GM23338 (cell line): ENCODE measurements around the gene ITGA8.

Source experiments
- CREB1 ChIP-seq: fragments of 250-450 bp; sonication (Bioruptor Pico); IDR thresholded peaks from 2 replicates; pipeline ENCODE4 v1.5.0; 2020; ENCODE audit warnings: low read depth, mild to moderate bottlenecking, moderate library complexity
- CTCF ChIP-seq, 2 experiments: fragments of 200-600 bp in 1 of 2; sonication (generic) in 1 of 2; conservative IDR thresholded peaks; 2 replicates each; pipeline versions ENCODE4 v1.5.1 to v1.6.1; 2016 to 2017; ENCODE audit warnings: antibody characterized with exemption in 2 of 2, low read depth in 2 of 2, mild to moderate bottlenecking in 2 of 2, moderate library complexity in 1 of 2
- ETS1 ChIP-seq: IDR thresholded peaks from 2 replicates; pipeline ENCODE4 v1.6.1; 2016; ENCODE audit warnings: antibody characterized with exemption
- EZH2 ChIP-seq: fragments of 200-600 bp; sonication (generic); IDR thresholded peaks from one replicate; pipeline ENCODE4 v1.8.0; 2017; ENCODE audit warnings: antibody characterized with exemption, mild to moderate bottlenecking, low read depth; ENCODE audit not compliant: unreplicated experiment
- EZH2phosphoT487 ChIP-seq: fragments of 200-600 bp; sonication (generic); IDR thresholded peaks from one replicate; pipeline ENCODE4 v1.8.1; 2018; ENCODE audit warnings: antibody characterized with exemption; ENCODE audit not compliant: unreplicated experiment
- JUNB ChIP-seq: IDR thresholded peaks from one replicate; pipeline ENCODE4 v1.6.1; 2016; ENCODE audit warnings: antibody characterized with exemption; ENCODE audit not compliant: unreplicated experiment
- NANOG ChIP-seq: IDR thresholded peaks from 2 replicates; pipeline ENCODE4 v1.6.1; 2016; ENCODE audit warnings: antibody characterized with exemption, borderline replicate concordance
- POLR2AphosphoS5 ChIP-seq: IDR thresholded peaks from 2 replicates; pipeline ENCODE4 v1.6.1; 2016; ENCODE audit warnings: antibody characterized with exemption, low read depth
- REST ChIP-seq: IDR thresholded peaks from one replicate; pipeline ENCODE4 v1.6.1; 2018; ENCODE audit warnings: antibody characterized with exemption; ENCODE audit not compliant: unreplicated experiment
- STAT1 ChIP-seq: IDR thresholded peaks from one replicate; pipeline ENCODE4 v1.6.1; 2016; ENCODE audit warnings: antibody characterized with exemption; ENCODE audit not compliant: unreplicated experiment
- ZNF114 ChIP-seq: fragments of 250-450 bp; sonication (Bioruptor Pico); IDR thresholded peaks from 2 replicates; pipeline ENCODE4 v1.5.0; 2020; ENCODE audit warnings: mild to moderate bottlenecking, moderate library complexity
- ZNF331 ChIP-seq: fragments of 250-450 bp; sonication (Bioruptor Pico); IDR thresholded peaks from 2 replicates; pipeline ENCODE4 v1.5.0; 2020; ENCODE audit warnings: low read depth, mild to moderate bottlenecking, moderate library complexity
- TF ChIP-seq, protein P1 (sequence below): fragments of 250-450 bp; sonication (Bioruptor Pico); IDR thresholded peaks from 2 replicates; pipeline ENCODE4 v1.5.0; 2020; ENCODE audit warnings: mild to moderate bottlenecking, moderate library complexity

- TF ChIP-seq POLR2AphosphoS5 (no peak), CTCF (conservative IDR thresholded peaks at IDR 0.05; ENCODE audit: low read depth in 2 of 2) (no peak), EZH2phosphoT487 (no peak), NANOG (no peak), ZNF331 (CRISPR knock-in tag) (no peak), JUNB (no peak), EZH2 (no peak), REST (no peak), CREB1 (CRISPR knock-in tag) (no peak), STAT1 (no peak), ETS1 (no peak), ZNF114 (CRISPR knock-in tag) (no peak)
- TF ChIP-seq, protein P1, sequence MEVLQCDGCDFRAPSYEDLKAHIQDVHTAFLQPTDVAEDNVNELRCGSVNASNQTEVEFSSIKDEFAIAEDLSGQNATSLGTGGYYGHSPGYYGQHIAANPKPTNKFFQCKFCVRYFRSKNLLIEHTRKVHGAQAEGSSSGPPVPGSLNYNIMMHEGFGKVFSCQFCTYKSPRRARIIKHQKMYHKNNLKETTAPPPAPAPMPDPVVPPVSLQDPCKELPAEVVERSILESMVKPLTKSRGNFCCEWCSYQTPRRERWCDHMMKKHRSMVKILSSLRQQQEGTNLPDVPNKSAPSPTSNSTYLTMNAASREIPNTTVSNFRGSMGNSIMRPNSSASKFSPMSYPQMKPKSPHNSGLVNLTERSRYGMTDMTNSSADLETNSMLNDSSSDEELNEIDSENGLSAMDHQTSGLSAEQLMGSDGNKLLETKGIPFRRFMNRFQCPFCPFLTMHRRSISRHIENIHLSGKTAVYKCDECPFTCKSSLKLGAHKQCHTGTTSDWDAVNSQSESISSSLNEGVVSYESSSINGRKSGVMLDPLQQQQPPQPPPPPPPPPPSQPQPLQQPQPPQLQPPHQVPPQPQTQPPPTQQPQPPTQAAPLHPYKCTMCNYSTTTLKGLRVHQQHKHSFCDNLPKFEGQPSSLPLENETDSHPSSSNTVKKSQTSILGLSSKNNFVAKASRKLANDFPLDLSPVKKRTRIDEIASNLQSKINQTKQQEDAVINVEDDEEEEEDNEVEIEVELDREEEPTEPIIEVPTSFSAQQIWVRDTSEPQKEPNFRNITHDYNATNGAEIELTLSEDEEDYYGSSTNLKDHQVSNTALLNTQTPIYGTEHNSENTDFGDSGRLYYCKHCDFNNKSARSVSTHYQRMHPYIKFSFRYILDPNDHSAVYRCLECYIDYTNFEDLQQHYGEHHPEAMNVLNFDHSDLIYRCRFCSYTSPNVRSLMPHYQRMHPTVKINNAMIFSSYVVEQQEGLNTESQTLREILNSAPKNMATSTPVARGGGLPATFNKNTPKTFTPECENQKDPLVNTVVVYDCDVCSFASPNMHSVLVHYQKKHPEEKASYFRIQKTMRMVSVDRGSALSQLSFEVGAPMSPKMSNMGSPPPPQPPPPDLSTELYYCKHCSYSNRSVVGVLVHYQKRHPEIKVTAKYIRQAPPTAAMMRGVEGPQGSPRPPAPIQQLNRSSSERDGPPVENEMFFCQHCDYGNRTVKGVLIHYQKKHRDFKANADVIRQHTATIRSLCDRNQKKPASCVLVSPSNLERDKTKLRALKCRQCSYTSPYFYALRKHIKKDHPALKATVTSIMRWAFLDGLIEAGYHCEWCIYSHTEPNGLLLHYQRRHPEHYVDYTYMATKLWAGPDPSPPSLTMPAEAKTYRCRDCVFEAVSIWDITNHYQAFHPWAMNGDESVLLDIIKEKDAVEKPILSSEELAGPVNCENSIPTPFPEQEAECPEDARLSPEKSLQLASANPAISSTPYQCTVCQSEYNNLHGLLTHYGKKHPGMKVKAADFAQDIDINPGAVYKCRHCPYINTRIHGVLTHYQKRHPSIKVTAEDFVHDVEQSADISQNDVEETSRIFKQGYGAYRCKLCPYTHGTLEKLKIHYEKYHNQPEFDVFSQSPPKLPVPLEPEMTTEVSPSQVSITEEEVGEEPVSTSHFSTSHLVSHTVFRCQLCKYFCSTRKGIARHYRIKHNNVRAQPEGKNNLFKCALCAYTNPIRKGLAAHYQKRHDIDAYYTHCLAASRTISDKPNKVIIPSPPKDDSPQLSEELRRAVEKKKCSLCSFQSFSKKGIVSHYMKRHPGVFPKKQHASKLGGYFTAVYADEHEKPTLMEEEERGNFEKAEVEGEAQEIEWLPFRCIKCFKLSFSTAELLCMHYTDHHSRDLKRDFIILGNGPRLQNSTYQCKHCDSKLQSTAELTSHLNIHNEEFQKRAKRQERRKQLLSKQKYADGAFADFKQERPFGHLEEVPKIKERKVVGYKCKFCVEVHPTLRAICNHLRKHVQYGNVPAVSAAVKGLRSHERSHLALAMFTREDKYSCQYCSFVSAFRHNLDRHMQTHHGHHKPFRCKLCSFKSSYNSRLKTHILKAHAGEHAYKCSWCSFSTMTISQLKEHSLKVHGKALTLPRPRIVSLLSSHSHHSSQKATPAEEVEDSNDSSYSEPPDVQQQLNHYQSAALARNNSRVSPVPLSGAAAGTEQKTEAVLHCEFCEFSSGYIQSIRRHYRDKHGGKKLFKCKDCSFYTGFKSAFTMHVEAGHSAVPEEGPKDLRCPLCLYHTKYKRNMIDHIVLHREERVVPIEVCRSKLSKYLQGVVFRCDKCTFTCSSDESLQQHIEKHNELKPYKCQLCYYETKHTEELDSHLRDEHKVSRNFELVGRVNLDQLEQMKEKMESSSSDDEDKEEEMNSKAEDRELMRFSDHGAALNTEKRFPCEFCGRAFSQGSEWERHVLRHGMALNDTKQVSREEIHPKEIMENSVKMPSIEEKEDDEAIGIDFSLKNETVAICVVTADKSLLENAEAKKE (CRISPR knock-in tag): no peak
Measured at GRCh38 chr10:15464381-15464780, 255.3 kb downstream of the ITGA8 start.
